EL (cell line): ENCODE results near the gene SLC32A1.

Experiments used
- DNase-seq: peaks from one replicate; pipeline ENCODE4 v3.0.0-alpha.2; 2016

The SLC32A1 gene, protein sequence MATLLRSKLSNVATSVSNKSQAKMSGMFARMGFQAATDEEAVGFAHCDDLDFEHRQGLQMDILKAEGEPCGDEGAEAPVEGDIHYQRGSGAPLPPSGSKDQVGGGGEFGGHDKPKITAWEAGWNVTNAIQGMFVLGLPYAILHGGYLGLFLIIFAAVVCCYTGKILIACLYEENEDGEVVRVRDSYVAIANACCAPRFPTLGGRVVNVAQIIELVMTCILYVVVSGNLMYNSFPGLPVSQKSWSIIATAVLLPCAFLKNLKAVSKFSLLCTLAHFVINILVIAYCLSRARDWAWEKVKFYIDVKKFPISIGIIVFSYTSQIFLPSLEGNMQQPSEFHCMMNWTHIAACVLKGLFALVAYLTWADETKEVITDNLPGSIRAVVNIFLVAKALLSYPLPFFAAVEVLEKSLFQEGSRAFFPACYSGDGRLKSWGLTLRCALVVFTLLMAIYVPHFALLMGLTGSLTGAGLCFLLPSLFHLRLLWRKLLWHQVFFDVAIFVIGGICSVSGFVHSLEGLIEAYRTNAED

GRCh38 chr20:38723848-38724625 lies at the start of gene SLC32A1:
SLC32A1 (plus strand) TSS chr20:38724486; CDS start chr20:38724725, 239 bp downstream.
- no peak for DNase-seq

- no peak for DNase-seq
These were observed 49.5 kb upstream of the SLC32A1 start for GRCh38 chr20:38674765-38675133.

DNA sequence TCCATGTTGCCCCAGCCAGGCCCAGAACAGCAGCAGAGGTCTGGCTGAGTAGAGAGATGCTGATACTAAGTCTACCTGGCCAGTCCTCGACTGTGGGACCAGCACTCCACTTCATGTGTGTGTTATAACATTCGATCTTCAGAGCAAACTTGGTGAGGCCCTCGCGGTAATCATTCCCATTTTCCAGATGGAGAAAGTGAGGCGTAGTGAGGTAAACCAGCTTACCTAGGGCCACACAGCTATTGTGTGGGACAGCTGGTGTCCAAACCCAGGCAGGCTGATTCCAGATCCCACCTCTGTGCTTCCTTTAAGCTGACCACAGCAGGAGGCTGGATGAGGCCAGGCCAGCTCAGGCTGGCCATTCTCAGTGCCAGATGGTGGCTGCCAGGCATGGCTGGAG lies 47.7 kb upstream of the SLC32A1 start:
- no peak for DNase-seq

DNA sequence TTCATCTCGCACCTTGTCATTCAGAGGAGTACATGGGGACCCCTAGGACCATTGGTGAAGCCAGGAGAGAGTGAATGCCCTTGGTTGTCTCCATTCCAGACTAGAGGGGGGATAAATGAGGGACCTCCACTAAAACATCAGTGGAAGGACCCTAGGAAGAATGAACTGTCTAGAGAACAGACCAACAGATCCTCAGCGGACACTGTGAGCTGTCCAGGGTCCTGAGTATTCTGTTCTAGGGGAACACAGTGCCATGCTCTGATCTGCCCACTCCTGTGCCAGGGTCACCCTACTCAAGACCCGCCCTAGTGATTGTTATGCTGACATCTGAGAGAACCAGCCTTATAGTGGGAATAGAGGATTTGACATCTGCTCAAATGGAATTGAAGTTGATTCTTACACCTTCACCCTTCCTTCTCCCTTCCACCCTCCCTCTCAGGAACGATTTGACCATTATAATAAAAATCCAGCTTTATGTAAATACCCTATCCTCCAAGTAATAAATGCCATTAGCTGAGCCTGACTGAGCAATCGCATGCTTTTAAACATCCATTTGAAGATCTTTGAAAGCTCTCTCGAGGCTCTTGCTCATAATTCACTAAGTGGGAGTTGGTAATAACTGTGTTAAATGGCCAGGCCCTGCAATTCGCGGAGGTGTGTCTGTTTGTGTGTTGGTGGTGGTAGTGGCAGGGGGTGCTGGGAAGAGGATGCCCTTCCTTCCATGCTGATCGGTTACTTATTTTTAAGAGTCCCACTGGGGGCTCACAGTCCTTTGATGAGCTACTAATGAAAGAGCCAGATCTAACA lies 43.6 kb upstream of the SLC32A1 start:
- peak; percentile 28 for DNase-seq

DNA sequence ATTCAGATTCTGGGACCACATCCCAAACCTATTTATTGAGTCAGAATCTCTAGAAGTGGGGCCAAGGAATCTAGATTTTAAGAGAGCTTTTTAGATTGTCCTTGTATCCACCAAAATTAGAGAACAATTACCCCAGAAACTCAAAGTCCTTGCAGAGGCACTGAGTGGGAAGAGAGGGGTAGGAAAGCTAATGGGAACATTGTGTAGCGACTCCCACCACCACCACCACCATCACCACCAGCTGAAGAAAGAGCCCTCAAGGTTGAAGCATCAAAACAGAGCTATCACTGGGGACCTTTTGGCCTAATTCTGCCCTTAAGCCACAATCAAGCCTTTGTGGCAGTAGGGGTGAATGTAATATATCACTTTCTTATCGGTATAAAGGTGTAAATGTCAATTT lies 39.0 kb upstream of the SLC32A1 start:
- DNase-seq: no peak

GRCh38 chr20:38685853-38686473 lies 38.3 kb upstream of the SLC32A1 start:
- peak; percentile 34 for DNase-seq

- DNase-seq: peak; percentile 57
These were observed 31.6 kb upstream of the SLC32A1 start for GRCh38 chr20:38692436-38693411.

- no peak for DNase-seq
These were observed 27.0 kb upstream of the SLC32A1 start for GRCh38 chr20:38697306-38697705.

GRCh38 chr20:38698541-38698940 lies 25.7 kb upstream of the SLC32A1 start:
- no peak for DNase-seq

GRCh38 chr20:38700141-38700540 lies 24.1 kb upstream of the SLC32A1 start:
- DNase-seq: no peak

- DNase-seq: no peak
These were observed 23.4 kb upstream of the SLC32A1 start for GRCh38 chr20:38700926-38701325.

- no peak for DNase-seq
These were observed 20.8 kb upstream of the SLC32A1 start for GRCh38 chr20:38703526-38703925.

- DNase-seq: no peak
These were observed 20.1 kb upstream of the SLC32A1 start for GRCh38 chr20:38704136-38704535.

DNA sequence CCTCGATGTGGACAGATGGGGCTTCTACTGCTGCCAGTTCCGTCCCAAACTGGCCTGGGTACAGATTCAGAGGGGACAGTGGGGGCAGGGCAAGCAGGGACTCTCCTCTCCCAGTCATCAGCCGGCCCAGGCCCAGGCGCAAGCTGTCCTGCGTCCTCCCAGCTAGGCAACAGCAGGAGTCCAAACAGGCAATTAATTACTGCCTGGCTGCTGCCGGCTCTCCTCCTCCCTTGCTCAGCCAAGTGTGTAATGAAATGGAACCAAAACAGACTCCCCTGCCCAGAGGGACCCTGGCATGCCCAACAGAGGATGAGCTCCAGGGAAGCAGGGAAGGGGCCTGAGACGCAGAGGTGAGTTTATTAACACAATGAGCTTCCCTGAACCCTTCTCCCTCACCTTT lies 17.8 kb upstream of the SLC32A1 start:
- DNase-seq: no peak

GRCh38 chr20:38714308-38714707 lies 10.0 kb upstream of the SLC32A1 start:
- DNase-seq: no peak

- no peak for DNase-seq
These were observed 8.6 kb upstream of the SLC32A1 start for GRCh38 chr20:38715646-38716045.

GRCh38 chr20:38722683-38723016 lies 1.6 kb upstream of the SLC32A1 start:
- no peak for DNase-seq

DNA sequence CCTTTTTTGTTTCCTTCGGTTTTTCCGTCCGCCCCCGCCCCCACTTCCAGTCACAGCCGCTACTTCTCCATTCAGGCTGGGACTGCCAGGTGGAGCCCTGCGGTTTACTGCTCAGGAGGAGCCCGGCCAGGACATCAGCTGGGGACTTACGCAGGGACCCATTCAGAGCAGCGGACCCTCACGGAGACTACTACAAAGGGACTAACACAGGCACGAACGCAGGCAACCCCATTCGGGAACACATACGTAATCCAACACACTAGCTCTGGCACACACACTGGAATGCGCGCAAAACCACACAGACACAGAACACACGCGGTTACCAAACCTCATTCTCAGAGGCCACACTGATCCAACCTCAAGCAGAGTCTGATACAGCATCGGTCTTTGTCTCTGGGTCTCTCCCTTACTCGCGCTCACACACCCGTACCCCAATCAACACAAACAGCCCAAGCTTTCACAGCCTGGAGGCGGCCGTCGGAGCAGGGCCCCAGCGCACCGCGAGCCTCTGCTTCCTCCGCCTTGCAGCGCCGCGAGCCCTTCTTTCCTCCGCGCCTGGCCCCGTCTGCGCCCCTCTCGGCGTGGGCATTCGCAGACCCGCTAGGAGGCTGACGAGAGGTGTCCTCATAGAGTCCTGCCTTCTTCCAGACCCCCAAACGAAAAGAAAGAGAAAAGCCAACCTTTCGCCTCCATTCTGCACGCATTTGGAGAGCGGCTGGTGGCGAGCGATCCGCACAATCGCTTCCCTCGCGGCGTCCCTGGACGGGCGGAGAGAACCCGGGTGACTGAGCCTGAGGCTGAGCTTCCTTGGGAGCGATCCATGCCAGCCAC lies 1.1 kb upstream of the SLC32A1 start:
- peak; percentile 25 for DNase-seq

- DNase-seq: no peak
These were observed 401 bp downstream of the SLC32A1 start for GRCh38 chr20:38724626-38725147.
